SK-N-SH treated with all-trans-retinoic acid at 6 μM for 48 hours (cell line): ENCODE measurements around the gene PIKFYVE.

Source experiments
- ATAC-seq: fragments of 200-7000 bp; cut with Tn5 transposase; 3 replicates; pipeline ENCODE4 v1.9.1; 2020; ENCODE audit warnings: mild to moderate bottlenecking, moderate library complexity
- ARNTL ChIP-seq: fragments of 450-650 bp; formaldehyde crosslinking; IDR thresholded peaks from 2 replicates; pipeline ENCODE4 v1.5.0; 2020; ENCODE audit warnings: low read depth, mild to moderate bottlenecking, moderate library complexity, borderline replicate concordance
- BACH2 ChIP-seq: fragments of 250-450 bp; sonication (Bioruptor Pico); IDR thresholded peaks from 2 replicates; pipeline ENCODE4 v1.9.0; 2021; ENCODE audit warnings: mild to moderate bottlenecking, borderline replicate concordance
- ESRRG ChIP-seq: fragments of 250-450 bp; sonication (Bioruptor Pico); IDR thresholded peaks from 2 replicates; pipeline ENCODE4 v1.6.1; 2021; ENCODE audit warnings: mild to moderate bottlenecking
- ISL1 ChIP-seq: fragments of 250-450 bp; sonication (Bioruptor Pico); IDR thresholded peaks from 2 replicates; pipeline ENCODE4 v2.1.2; 2022; ENCODE audit warnings: mild to moderate bottlenecking, moderate library complexity
- OSR1 ChIP-seq: fragments of 250-450 bp; sonication (Bioruptor Pico); IDR thresholded peaks from 2 replicates; pipeline ENCODE4 v1.8.0; 2022; ENCODE audit warnings: moderate library complexity, mild to moderate bottlenecking, inconsistent platforms
- PPARA ChIP-seq: fragments of 250-450 bp; sonication (Bioruptor Pico); IDR thresholded peaks from 2 replicates; pipeline ENCODE4 v1.5.0; 2020; ENCODE audit warnings: mild to moderate bottlenecking, borderline replicate concordance
- RARB ChIP-seq: fragments of 250-450 bp; sonication (Bioruptor Pico); IDR thresholded peaks from 2 replicates; pipeline ENCODE4 v1.8.0; 2021; ENCODE audit warnings: mild to moderate bottlenecking, moderate library complexity
- SNAI2 ChIP-seq: fragments of 250-450 bp; sonication (Bioruptor Pico); IDR thresholded peaks from 2 replicates; pipeline ENCODE4 v1.5.0; 2020; ENCODE audit warnings: mild to moderate bottlenecking, moderate library complexity
- TCF4 ChIP-seq: fragments of 250-450 bp; sonication (Bioruptor Pico); IDR thresholded peaks from 2 replicates; pipeline ENCODE4 v1.8.0; 2021; ENCODE audit warnings: mild to moderate bottlenecking, moderate library complexity, borderline replicate concordance
- ZC3H10 ChIP-seq: fragments of 250-450 bp; sonication (Bioruptor Pico); IDR thresholded peaks from 2 replicates; pipeline ENCODE4 v1.5.1; 2021; ENCODE audit warnings: mild to moderate bottlenecking, moderate library complexity
- ZFP3 ChIP-seq: fragments of 250-450 bp; sonication (Bioruptor Pico); IDR thresholded peaks from 2 replicates; pipeline ENCODE4 v1.5.0; 2020; ENCODE audit warnings: mild to moderate bottlenecking, moderate library complexity
- ZFP30 ChIP-seq: fragments of 450-650 bp; formaldehyde crosslinking; IDR thresholded peaks from 2 replicates; pipeline ENCODE4 v1.5.0; 2022; ENCODE audit warnings: mild to moderate bottlenecking, moderate library complexity
- ZNF565 ChIP-seq: fragments of 450-650 bp; formaldehyde crosslinking; conservative IDR thresholded peaks from 2 replicates; pipeline ENCODE4 v1.5.0; 2020; ENCODE audit warnings: low read depth, mild to moderate bottlenecking, moderate library complexity
- ZNF70 ChIP-seq: fragments of 450-650 bp; formaldehyde crosslinking; IDR thresholded peaks from 2 replicates; pipeline ENCODE4 v1.5.0; 2020; ENCODE audit warnings: mild to moderate bottlenecking, moderate library complexity
- ZNF8 ChIP-seq: fragments of 450-650 bp; formaldehyde crosslinking; IDR thresholded peaks from 2 replicates; pipeline ENCODE4 v1.5.0; 2020; ENCODE audit warnings: mild to moderate bottlenecking, moderate library complexity
- TF ChIP-seq, protein P1 (sequence below): fragments of 250-450 bp; sonication (Bioruptor Pico); IDR thresholded peaks from 2 replicates; pipeline ENCODE4 v1.8.0; 2021; ENCODE audit warnings: low read depth, mild to moderate bottlenecking, moderate library complexity, borderline replicate concordance
- TF ChIP-seq, protein P2 (sequence below): fragments of 250-450 bp; sonication (Bioruptor Pico); IDR thresholded peaks from 2 replicates; pipeline ENCODE4 v1.5.0; 2020; ENCODE audit warnings: mild to moderate bottlenecking, moderate library complexity
- TF ChIP-seq, protein P3 (sequence below): fragments of 250-450 bp; sonication (Bioruptor Pico); IDR thresholded peaks from 2 replicates; pipeline ENCODE4 v1.5.1; 2021; ENCODE audit warnings: mild to moderate bottlenecking, moderate library complexity

The PIKFYVE gene

DNA sequence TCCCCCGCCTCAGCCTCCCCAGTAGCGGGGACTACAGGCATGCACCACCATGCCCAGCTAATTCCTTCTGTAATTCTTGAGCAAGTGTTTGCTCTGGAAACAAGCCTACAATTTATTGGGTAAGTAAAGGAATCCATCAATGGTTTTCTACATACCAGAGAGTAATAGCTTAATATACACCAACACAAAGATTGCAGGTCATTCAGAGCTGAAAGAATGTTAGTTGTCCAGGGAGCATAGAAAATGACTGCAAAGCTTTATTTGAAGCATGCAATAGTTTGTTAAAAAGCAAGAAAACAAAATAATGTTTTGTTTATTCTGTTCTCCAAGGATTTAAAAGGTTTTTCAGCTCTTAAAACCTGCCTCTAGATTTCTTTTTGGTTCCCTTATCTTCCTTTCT is 16.8 kb upstream of the PIKFYVE start (continued):
- TF ChIP-seq BACH2 (CRISPR knock-in tag) (no peak), ZNF70 (no peak), SNAI2 (CRISPR knock-in tag) (no peak), PPARA (CRISPR knock-in tag) (no peak), ZNF565 (no peak)

DNA sequence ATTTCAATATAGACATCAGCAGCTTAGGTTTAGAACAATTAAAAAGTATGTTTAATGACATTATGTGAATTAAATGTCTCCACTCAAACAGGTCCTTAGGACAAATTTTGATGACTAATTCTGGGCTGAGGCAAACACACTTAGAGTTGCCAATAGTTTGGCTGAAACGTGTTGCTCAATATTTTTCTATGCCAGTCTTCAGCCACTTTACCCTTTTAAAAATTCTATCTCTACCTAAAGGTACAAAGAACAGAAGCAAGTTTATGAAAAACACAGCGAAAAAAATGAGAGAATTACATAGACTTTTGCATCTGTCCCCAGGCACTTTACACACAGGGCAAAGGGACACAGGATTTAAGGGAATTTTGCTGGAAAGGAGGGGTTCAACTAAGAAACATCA is 15.7 kb upstream of the PIKFYVE start:
- no peak for TF ChIP-seq RARB
- TF ChIP-seq TCF4 = no peak
- TF ChIP-seq, protein P1, sequence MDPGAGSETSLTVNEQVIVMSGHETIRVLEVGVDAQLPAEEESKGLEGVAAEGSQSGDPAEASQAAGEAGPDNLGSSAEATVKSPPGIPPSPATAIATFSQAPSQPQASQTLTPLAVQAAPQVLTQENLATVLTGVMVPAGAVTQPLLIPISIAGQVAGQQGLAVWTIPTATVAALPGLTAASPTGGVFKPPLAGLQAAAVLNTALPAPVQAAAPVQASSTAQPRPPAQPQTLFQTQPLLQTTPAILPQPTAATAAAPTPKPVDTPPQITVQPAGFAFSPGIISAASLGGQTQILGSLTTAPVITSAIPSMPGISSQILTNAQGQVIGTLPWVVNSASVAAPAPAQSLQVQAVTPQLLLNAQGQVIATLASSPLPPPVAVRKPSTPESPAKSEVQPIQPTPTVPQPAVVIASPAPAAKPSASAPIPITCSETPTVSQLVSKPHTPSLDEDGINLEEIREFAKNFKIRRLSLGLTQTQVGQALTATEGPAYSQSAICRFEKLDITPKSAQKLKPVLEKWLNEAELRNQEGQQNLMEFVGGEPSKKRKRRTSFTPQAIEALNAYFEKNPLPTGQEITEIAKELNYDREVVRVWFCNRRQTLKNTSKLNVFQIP (CRISPR knock-in tag) = no peak
- TF ChIP-seq ZC3H10 (CRISPR knock-in tag) = no peak
- TF ChIP-seq ISL1 (CRISPR knock-in tag) = no peak
- TF ChIP-seq, protein P2, sequence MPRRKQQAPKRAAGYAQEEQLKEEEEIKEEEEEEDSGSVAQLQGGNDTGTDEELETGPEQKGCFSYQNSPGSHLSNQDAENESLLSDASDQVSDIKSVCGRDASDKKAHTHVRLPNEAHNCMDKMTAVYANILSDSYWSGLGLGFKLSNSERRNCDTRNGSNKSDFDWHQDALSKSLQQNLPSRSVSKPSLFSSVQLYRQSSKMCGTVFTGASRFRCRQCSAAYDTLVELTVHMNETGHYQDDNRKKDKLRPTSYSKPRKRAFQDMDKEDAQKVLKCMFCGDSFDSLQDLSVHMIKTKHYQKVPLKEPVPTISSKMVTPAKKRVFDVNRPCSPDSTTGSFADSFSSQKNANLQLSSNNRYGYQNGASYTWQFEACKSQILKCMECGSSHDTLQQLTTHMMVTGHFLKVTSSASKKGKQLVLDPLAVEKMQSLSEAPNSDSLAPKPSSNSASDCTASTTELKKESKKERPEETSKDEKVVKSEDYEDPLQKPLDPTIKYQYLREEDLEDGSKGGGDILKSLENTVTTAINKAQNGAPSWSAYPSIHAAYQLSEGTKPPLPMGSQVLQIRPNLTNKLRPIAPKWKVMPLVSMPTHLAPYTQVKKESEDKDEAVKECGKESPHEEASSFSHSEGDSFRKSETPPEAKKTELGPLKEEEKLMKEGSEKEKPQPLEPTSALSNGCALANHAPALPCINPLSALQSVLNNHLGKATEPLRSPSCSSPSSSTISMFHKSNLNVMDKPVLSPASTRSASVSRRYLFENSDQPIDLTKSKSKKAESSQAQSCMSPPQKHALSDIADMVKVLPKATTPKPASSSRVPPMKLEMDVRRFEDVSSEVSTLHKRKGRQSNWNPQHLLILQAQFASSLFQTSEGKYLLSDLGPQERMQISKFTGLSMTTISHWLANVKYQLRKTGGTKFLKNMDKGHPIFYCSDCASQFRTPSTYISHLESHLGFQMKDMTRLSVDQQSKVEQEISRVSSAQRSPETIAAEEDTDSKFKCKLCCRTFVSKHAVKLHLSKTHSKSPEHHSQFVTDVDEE (CRISPR knock-in tag) = no peak
- TF ChIP-seq, all 23 proteins: peak for 0
- no peak for ATAC-seq

DNA sequence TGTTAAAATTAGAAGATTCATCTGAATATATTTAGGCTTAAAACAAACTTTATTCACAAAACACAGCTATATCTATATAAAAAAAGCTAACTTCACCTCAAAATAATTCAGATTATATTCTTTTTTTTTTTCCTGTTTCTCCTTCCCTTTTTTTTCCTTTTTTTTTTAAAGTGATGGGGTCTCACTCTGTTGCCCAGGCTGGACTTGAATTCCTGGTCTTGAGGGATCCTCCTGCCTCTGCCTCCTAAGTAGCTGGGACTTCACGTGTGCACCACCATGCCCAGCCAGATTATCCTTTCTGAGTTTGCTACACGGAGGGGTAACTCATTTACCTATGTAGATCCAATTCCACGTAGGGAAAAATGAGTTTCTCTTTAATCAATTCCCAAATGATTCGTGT is 15.0 kb upstream of the PIKFYVE start:
- ATAC-seq = no peak
- TF ChIP-seq ISL1 (CRISPR knock-in tag) (no peak), ESRRG (CRISPR knock-in tag) (no peak), OSR1 (no peak), TCF4 (no peak), RARB (no peak), ZC3H10 (CRISPR knock-in tag) (no peak), ZFP30 (CRISPR knock-in tag) (no peak), ZNF8 (CRISPR knock-in tag) (no peak), ZFP3 (CRISPR knock-in tag) (no peak), PPARA (CRISPR knock-in tag) (no peak), ARNTL (CRISPR knock-in tag) (no peak), ZNF70 (no peak), BACH2 (CRISPR knock-in tag) (no peak)
- TF ChIP-seq, protein P2 (CRISPR knock-in tag) = no peak
- TF ChIP-seq, protein P1 (CRISPR knock-in tag) = no peak
- TF ChIP-seq, protein P3, sequence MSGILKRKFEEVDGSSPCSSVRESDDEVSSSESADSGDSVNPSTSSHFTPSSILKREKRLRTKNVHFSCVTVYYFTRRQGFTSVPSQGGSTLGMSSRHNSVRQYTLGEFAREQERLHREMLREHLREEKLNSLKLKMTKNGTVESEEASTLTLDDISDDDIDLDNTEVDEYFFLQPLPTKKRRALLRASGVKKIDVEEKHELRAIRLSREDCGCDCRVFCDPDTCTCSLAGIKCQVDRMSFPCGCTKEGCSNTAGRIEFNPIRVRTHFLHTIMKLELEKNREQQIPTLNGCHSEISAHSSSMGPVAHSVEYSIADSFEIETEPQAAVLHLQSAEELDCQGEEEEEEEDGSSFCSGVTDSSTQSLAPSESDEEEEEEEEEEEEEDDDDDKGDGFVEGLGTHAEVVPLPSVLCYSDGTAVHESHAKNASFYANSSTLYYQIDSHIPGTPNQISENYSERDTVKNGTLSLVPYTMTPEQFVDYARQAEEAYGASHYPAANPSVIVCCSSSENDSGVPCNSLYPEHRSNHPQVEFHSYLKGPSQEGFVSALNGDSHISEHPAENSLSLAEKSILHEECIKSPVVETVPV (CRISPR knock-in tag) = no peak
